Astrocyte of the hippocampus (primary cell): ENCODE data around the gene CLEC4F.

Experiments
- DNase-seq: peaks from one replicate; pipeline ENCODE4 v3.0.0; 2011; ENCODE audit warnings: low read depth, low spot score

CLEC4F gene

DNA sequence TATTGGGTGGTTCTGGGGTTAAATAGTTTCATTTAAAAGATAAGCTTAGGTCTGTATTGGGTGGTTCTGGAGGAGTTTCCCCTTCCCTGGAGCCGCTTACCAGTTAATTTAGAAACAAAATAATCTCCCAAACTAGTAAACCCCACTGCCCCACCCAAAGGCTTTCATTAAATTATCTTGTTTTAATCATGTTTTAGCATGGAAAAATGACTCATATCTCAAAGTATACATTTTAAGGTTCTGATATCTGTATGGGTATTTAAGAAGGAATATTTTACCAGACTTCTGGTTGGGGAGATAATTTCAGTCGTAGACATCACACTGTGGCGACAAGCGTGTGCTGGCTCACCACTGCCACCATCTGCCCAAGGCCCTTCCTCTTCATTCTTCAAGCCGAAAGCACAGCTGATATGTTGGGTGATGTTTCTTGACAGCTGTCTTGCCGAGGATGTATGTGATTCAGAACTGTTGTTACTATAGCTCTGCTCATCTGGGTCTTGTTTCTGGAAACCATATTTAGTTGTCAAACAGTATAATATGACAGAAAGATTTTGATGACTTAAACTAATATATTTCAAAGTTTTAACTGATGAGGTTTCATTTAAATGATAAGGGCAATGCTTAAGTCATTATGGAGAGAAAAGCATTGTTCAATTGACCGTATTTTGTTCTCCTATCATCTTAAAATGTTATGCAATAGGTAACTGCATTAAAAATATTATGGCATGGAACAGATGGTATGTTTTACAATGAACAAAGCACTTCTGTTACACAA, 35.1 kb downstream of the CLEC4F start:
- peak; percentile 61 for DNase-seq

- no peak for DNase-seq
Measured at GRCh38 chr2:70784320-70784719, 36.1 kb downstream of the CLEC4F start.

- peak; percentile 24 for DNase-seq
Measured at GRCh38 chr2:70779911-70780545, 40.4 kb downstream of the CLEC4F start.

DNA sequence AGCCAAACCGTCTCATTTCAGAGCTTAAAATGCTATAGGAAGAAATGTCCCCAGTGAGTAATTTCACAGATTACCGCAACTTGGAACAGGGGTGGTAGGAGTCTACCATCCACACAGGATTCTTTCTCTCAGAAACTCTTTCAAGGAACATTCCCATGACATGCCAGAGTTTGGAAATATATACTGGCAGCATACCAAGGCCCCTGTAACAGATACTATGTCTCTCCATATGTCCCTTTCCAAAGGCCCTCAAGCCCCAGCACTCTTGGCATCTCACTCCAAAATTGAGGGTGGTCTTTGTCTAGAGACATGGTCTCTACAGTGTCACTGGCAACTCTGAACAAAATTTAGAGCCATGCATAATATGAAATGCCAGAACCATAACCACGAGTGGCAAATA, 40.9 kb downstream of the CLEC4F start:
- DNase-seq = no peak

- DNase-seq = no peak
Measured at GRCh38 chr2:70778676-70779075, 41.7 kb downstream of the CLEC4F start.

DNA sequence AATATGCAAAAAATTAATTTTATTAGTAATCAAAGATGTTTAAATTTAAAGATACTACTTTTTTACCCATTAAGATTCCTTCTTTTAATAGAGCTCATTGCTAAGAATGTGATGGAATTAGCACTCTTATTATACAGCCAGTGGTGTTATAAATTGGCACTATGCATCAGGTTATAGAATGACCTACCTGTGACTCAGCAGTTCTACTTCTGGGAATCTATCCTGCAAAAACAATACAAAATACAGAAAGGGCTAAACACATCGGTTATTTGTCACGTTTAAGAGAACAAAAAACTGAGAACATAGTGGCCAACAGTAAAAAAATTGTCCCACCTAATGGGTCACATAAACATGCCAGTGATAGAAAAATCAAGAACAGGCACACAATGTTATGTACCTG, 42.9 kb downstream of the CLEC4F start:
- peak; percentile 51 for DNase-seq

- DNase-seq = no peak
Measured at GRCh38 chr2:70776266-70776665, 44.1 kb downstream of the CLEC4F start.

- DNase-seq = no peak
Measured at GRCh38 chr2:70775141-70775540, 45.3 kb downstream of the CLEC4F start.

GRCh38 chr2:70772486-70773155, 47.8 kb downstream of the CLEC4F start:
- DNase-seq = no peak

- no peak for DNase-seq
Measured at GRCh38 chr2:70771446-70771845, 49.0 kb downstream of the CLEC4F start.

- no peak for DNase-seq
Measured at GRCh38 chr2:70769450-70769849, 50.9 kb downstream of the CLEC4F start.

DNA sequence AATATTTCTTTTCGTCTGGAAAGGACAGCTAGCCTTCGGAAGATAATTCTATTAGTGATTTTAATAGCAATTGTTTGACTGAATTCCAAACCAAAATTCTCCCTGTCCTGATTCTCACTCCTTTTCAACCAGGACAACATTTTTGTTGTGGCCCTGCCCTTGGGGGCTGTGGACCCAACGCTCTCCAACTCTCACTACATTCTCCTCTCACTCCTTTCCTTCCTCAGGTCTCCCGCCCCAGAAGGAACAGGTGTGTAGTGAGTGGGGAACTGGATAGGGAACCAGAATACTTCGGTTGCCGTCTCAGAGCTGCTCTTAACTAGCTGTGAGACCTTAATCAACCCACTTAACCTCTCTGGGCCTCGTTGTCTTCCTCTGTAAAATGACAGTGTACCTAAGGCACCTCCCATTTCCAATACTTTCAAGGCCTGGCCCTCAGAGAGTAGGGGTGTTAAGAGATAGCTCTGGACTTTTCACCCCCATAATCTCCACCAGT, 51.8 kb downstream of the CLEC4F start:
- no peak for DNase-seq

- DNase-seq = peak; percentile 87
Measured at GRCh38 chr2:70767699-70768589, 52.5 kb downstream of the CLEC4F start, which contains the start of gene ADD2. Gene ADD2, minus strand, starts transcription at chr2:70768200. Its CDS starts 61,792 bp downstream, at chr2:70706408.

GRCh38 chr2:70767079-70767698, 53.2 kb downstream of the CLEC4F start:
- peak; percentile 53 for DNase-seq

GRCh38 chr2:70766357-70767078, 53.9 kb downstream of the CLEC4F start:
- DNase-seq = no peak

DNA sequence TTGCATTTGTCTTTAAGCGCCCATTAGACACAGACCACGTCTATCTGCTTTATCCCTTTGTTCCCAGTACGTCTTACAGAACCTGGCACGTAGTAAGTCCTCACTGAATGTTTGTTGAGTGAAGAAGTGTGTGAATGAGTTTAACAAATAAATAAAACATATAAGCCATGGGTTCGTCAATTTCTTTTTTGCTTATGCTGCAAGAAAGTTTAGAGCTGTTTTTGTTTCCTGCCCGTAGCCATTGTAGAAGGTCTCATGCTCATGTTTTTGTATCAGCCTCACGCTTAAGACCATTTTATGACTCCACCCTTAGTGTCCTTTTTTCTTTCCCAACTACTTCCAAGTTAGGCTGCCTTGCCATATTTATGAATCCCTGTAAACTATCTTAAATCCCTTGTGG, 54.9 kb downstream of the CLEC4F start:
- DNase-seq = no peak

DNA sequence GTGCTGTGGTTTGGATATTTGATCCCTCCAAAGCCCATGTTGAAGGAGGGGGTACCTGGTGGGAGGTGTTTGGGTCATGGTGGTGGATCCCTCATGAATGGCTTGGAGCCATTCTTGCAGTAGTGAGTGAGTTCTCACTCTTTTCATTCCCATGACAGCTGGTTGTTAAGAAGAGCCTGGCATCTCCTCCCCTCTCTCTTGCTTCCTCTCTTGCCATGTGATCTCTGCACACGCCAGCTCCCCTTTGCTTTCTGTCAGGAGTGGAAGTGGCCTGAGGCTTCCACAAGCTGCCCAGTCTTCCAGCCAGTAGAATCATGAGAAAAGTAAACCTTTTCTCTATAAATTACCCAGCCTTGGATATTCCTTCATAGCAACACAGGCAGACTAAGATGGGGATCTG, 61.0 kb downstream of the CLEC4F start:
- DNase-seq = no peak
